HG03558 (cell line): ENCODE measurements around the gene NXN.
"Not testable (repeated sequence)": the region's sequence is repeated elsewhere in the genome, so short reads cannot be mapped to it uniquely, and the experiment has no call there.

Experiments used
- ATAC-seq: cut with Tn5 transposase; IDR thresholded peaks from one replicate; pipeline ENCODE4 v1.9.1; 2021; ENCODE audit warnings: moderate number of reproducible peaks; ENCODE audit not compliant: unreplicated experiment; ENCODE audit errors: extremely low read depth

NXN gene

DNA sequence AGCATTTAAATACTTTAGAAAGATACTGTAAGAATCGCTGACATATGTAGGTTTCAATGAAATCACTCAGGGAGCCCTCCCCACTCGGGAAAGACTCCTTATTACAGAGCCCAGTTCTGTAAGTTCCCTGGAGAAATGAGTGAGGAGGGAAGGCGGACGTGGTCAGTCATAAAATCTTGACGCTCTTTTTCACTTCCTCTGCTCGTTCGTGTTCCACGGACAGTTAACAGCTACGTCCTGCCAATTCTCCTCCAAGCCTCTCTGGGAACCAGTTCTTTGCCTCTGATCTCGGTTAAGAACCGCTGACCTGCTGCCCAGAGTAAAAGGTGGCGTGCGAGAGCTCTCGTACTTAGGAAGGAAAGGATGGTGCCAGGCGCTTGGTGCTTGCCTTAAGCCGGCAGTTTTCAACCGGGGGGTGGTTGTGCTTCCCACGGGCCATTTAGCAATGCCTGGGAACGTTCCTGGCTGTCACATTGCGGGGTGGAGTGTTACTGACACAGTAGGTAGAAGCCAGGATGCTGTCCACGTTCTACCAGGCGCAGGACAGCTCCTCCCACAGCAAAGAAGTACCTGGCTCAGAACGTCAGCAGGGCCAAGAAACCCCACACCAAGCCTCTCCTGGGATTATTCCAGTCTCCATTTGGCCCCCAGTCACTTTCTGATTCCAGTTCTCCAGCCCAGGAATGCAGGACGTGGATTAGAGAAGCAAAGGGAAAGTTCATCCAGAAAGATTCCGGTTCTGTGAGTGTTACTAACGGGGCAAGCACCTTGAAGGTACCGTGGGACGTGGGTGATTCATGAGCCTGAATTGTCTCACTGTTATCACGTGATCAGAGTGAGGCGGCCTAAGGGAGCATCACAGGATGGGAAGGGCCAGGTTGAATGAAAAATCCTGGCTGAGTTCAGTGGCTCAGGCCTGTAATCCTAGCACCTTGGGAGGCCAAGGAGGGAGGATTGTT, 109.7 kb downstream of the NXN start:
- ATAC-seq, result no peak

DNA sequence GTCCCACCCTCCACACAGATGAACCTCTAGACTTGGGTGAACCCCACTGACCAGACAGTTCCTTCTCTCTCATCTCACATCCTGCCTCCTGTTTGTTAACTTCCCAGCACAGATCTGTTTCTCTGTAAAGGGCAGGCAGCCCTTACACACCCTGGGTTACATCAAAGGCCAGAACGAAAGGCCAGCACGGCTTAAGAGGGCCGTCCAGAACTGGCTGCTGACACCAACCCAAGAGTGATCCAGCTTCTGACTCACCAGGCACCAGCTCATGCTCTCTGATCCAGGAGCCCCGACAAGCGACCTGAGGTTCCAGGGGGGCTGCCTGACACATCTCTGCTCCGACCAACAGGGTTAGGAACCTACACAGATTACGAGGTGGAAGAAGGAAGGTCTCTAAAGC, 110.5 kb downstream of the NXN start:
- ATAC-seq, result no peak

DNA sequence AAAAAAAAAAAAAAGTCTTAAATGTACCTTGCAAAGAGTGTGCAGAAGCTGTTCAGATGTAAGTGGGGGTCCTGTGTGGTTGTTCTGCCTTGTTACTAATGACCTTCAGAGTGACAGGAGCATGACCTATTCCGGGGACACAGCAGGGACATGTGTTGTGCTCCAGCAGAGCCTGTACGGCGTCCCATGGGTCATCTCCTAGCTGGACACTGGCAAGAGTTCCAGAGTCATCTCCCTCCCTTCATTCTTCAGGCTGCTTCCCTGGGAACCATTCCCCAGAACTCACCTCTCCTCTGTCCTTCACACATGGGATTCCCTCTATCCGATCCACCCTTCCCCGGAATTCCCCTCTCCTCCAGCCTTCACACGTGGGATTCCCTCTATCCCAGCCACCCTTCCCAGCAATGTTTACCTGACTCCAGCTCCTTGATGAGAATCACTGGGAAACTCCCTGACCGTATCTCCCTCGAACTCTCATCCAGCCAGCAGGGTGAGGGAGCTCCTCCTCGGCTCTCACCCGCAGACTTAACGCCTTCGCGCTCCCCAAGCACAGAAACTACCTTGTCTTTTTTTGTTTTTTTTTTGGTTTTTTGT, 111.6 kb downstream of the NXN start:
- ATAC-seq, result no peak

DNA sequence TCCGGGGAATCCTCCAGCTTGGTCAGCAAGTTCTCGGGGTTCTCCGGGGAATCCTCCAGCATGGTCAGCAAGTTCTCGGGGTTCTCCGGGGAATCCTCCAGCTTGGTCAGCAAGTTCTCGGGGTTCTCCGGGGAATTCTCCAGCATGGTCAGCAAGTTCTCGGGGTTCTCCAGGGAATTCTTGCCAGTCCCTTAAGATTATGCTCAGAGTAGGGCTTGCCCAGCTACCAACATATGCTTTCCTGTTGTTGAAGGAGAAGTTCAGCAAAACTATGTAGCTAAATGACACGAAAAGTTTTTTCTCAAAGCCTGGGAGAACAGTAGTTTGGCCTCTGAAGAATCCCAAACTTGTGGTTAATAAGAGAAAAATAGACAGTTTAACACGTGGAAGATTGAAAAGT, 112.3 kb downstream of the NXN start:
- ATAC-seq, result not testable (repeated sequence)

DNA sequence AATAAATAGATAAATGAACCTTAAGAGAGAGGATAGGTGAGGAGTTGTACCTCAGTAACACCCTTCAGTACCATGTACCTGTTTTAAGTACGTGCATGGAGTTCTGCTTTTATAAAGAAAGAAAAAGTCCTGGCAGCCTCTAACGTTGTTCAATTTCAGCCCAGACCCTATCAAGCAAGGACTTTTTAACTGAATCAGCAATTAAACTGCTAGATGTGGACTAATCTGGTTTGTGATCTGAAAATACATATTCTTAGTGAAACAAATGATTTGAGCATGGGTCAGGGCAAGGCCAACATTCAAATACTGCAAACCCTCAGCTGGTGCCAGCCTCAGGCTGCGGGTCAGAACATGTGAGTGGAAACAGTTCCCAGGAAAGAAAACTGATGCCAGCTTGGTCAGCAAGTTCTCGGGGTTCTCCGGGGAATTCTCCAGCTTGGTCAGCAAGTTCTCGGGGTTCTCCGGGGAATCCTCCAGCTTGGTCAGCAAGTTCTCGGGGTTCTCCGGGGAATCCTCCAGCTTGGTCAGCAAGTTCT, 112.9 kb downstream of the NXN start:
- ATAC-seq, result no peak

DNA sequence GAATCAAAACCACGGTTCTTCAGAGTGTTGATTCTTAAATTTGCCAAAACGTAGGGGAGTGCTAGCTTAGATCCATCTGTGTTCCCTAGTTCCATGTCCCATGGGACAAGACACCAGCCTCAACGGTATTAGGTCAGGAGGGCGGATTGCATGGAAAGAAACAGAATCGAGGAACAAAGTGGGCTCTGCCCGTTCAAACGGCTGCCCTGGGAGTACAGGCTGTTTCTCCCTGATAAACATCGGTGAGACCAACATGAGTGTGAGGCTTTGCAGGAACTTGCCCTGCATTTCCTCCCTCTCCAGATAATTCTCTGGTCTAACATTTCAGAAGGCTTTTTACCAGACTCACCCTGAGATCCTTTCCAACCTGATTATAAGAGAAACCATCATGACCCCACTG, 115.3 kb downstream of the NXN start:
- no peak for ATAC-seq

DNA sequence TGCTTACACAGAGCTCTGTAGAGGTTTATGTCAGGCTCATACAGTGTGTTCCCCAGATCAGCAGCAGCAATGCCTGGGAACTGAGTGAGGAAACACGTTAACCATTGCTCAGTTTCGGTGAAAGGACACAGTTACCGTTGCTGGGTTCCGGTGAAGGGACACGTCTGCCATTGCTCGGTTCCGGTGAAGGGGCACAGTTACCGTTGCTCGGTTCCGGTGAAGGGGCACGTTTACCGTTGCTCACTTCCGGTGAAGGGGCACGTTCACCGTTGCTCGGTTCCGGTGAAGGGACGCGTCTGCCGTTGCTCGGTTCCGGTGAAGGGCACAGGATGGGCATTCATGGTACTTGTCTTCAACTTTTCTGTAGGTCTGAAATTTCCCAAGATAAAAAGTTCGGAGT, 115.7 kb downstream of the NXN start:
- ATAC-seq, result no peak

DNA sequence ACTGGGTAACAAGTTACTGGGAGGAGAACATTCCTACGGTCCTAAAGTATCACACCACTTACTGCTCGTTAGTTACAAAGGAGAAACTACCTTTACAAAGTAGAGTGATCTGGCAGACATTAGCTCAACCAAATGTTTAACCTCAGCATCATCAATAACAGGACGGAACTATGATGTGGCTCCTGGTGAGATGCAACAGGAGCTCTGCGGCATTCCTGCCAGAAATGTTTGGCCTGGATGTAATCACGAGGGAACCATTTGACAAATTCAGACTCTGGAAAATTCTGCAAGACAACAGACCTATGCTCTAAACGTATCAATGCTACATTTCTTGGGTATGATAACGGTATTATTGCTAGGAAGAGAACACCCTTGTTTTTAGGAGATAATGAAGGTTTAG, 117.0 kb downstream of the NXN start:
- no peak for ATAC-seq

DNA sequence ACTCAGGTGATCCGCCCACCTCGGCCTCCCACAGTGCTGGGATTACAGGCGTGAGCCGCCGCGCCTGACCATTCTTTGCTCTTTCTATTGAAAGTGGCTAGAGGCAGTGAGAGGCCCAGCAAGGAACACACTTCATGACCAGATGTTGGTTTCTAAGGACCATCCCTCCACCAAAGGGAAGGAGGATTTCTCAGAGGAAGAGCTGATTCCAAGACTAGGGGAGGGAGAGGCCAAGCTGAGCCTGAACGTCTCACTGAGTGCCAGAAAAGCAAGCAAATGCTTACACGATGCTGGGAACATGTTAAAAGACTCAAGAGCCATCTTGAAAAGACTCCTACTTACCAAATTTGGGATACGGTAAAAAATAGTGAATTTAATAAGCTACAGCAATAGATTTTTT, 118.2 kb downstream of the NXN start:
- no peak for ATAC-seq

DNA sequence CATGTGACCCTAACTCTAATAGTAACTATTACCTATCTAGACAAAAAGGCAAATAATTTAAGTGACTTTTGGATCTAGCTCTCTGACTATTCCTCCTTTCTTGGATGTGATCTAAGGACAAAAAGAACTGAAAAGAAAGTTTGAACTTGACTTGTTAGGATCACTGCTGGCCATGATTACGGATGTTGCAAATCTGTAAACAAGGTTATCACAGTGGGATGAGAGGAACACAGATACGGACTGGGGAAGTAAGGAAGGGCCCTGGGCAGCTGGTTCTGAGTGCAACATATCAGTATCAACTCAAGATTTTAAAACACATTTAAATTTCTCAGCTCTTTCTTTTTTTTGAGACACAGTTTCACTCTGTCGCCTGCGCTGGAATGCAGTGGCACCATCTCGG, 118.8 kb downstream of the NXN start:
- no peak for ATAC-seq

DNA sequence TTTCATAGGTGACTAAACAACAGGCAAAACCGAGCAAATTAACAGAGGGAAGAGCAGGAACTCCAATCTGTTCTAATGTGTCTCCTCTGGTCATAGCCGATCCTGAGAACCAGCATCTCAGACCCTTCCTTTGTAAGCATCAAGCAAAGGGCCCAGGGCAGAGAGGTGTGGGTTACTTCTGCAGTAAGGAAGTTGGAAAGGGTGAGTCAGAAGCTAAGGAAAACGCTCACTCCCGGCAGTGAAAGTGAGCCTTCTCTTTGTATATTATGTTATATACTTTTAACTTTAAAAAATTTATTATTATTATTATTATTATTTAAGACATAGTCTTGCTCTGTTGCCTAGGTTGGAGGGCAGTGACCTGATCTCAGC, 119.8 kb downstream of the NXN start:
- ATAC-seq, result no peak

DNA sequence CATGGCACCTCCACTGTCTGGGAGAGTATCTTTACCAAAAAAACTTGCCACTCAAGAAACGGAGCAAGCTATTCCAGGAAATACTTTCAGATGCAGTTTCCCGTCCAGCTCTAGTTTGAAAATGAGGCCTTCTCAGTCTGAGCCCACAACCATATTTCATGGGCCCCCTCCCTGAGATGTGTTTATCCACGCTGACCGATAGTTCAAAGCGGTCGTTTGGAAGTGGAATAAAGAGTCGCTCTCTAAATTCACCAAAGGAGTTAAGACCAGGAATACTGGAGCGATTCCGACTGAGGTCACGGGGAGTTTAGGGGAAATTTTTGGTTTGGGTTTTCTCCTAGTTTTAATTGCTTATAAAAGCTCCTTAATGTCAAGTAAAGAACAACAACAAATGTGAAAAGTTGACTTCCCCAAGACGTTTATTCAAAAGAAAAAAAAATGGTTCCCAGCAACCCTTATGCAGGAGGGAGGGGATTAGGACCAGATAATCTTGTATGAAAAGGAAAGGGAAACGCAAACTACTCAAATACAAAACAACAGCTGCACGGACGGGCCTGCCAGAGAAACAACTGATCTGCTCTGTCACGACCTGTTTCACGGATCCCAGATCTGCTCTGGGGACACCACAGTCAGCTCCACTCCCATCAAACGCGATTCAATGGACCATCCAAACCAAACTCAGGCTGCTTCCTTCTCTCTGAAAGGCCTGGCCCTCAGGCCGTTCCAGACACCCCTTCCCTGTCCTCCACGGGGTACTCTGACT, 120.3 kb downstream of the NXN start:
- no peak for ATAC-seq

DNA sequence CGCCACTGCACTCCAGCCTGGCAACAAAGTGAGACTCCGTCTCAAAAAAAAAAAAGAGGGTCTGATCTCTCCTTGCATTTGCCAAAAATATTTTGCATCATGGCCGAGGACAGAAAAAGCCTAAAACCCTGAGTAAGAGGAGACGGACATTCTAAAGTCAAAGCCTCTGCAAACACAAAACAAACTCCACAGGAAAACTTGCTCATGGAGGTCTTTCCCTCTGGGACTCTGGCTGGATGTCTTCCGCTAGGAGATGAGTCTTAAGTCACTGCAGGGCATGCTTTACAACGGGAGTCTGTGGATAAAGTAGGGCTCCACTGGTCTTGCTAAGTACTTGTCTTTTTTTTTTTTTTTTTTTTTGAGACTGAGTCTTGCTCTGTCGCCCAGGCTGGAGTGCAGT, 123.4 kb downstream of the NXN start:
- no peak for ATAC-seq

DNA sequence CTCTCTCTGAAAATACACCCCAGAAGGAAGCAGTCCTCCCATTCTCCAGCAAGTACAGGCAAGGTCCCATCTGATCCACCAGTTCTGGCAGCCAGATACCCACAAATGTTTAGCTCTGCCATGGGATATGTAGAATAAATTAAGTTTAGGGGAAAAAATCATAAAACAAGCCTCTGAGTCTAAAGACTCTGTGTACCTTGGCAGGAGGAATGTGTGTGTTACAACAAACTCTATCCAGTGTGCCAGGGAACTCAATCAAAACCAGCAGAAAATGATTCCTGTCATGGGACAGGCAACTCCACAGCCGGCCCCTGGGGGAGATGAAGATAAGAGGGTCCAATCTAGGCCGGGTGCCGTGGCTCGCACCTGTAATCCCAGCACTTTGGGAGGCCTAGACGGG, 124.0 kb downstream of the NXN start:
- no peak for ATAC-seq

DNA sequence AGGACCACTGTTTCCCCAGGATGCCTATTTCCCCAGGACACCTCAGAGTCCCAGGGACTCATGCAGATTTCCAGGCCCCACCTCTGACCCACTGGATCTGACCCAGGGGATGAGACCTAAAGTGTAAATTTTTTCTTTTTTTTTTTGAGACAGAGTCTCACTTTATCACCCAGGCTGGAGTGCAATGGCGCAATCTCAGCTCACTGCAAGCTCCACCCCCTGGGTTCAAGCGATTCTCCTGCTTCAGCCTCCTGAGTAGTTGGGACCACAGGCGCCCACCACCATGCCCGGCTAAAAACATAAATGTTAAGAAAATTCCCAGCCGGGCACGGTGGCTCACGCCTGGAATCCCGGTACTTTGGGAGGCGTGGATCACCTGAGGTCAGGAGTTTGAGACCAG, 126.7 kb downstream of the NXN start:
- not testable (repeated sequence) for ATAC-seq

DNA sequence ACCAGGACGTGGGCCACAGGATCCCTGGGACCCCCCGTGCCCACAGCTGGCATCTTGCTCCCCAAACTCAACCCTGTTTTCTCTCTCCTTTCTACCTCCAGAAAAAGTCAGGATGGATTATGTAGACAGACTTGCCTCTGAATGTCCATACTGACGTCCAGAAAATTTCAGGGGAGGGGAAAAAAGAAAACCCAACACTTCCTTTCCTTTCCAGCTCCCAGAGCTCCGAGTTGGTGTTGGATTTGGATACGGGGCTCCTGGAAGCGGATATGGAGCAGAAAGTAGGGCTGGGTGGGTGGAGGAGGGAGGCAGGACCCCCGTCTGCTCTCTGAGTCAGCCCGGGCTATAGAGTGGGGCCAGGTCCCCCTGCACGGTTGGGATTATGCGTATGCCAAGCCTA, 127.2 kb downstream of the NXN start:
- ATAC-seq, result no peak

DNA sequence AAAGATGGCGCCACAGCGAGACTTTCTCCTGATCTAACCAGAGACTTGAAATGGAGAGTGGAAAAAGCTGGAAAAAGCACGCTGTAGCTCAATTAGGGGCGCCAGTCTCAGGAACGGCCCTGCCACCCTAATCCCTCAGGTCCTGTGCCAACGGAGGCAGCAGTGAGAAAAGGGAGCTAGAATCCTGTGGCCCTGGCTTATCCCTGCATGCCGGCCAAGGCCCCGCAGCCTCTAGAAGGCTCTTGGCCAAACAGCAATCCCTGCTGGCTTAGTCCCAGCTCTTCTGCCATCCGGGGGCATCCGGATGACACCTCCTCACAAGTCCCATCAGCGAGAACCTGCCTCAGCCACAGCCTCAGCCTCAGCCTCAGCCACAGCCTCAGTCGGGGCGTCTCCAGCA, 127.7 kb downstream of the NXN start:
- ATAC-seq, result no peak

DNA sequence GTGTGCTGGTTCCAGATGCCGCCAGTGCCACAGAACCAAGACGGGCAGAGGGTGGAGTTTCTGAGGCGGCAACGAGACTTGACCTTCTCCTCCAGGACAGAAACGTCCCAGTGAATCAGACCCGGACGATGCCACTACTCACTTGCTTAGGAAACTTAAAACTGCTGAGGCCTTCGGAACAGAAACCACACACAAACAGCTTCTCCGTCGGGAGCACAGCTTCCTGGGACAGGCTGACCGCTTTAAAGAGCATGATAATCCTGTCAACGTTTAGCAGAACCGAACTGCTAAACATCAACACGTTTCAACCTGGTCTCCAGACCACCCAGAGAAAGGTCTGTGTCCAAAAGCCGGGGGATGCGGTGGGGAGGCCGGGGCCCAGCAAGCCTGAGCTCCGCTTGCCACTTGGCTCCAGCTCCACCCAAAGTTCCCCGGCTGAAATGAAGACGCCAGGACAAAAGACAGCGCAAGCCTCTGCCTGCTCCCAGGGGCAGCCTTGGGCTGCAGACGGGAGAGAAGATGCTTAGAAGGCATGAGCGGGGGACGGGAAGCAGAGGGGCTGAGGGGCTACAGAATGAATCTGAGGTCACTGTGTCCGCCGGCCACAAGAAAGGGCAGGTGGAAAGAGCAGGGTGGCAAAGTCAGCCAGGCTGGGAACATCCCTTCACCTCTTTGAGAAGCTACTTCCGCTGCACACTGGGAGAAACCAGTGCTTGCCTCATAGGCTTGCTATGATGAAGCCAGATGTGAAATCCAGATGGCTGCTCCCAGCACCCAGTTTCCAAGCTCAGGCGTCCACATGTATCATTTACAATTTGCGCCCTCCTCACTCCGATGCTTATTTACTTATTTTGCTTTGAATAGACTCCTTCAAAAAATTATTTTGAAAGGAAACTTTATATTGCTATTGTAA, 128.5 kb downstream of the NXN start:
- ATAC-seq, result no peak

DNA sequence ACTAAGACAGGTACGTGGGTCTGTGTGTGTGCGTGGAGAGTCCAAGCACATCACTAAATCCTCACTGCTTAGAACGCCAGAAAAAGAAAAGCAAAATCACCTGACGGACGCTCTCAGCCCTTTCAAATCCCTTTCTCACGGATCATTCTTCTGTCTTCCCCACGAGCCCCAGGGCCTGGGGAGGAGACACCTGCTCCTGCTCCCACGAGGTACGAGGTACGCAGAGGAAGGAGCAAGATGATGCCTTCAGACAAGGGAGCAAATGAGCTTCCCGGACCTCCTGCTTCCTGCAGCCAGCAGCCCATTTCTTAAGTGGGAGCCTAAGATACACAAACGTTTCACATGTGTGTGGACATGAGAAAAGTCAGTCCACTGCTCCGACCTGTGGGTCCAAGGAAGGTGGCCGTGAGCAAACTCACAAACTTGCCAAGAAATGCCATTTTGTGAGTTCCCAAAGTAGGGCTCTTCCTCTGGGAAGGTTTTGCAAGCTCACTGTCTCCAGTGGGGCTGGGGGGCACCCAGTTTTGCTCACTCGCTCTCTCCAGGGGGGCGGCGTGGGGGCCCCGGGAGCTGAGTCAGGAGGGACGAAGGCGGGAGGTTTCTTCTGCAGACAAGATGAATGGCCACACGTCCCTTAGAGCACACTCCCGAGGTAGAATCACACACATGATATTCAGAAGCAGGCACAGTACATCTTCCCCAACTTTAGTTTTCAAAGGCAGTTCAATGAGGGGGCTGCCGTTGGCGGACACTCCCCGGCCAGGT, 129.3 kb downstream of the NXN start:
- no peak for ATAC-seq
